ENCODE data around the gene RASGRP4.

RASGRP4 gene

GRCh38 chr19:38395381-38396114 is 30.5 kb downstream of the RASGRP4 start:
- H3K27me3 ChIP-seq (ENCODE audit: insufficient read depth, low read length), result no peaks in the 10 kb centered on the region
- no peak overlapping the region for H3K4me3 ChIP-seq (ENCODE audit: low read depth, low read length)
- H2BK12ac ChIP-seq (ENCODE audit: low read length), result no peak overlapping the region
- no peak overlapping the region for H3K18ac ChIP-seq (ENCODE audit: low read length)
- H3K36me3 ChIP-seq (ENCODE audit: control insufficient read depth in 1 of 2, insufficient read depth in 2 of 2, low read length in 2 of 2), result no peaks in the 10 kb centered on the region
- no peak overlapping the region for H2AFZ ChIP-seq (ENCODE audit: insufficient read depth, low read length, poor library complexity)
- H4K91ac ChIP-seq (ENCODE audit: low read depth, low read length), result no peak overlapping the region
- H3K14ac ChIP-seq (ENCODE audit: low read length), result no peak overlapping the region
- H3K27ac ChIP-seq (ENCODE audit: low read depth, low read length), result no peak overlapping the region
- H3K23ac ChIP-seq (ENCODE audit: low read length), result no peak overlapping the region
- H3K79me1 ChIP-seq (ENCODE audit: low read length), result no peaks in the 10 kb centered on the region
- H4K8ac ChIP-seq (ENCODE audit: low read depth, low read length), result no peak overlapping the region
- H4K12ac ChIP-seq (ENCODE audit: low read depth, low read length), result no peak overlapping the region
- WGBS (ENCODE audit: extremely low coverage, insufficient coverage, insufficient read length), result no CpG with 5 or more reads among the region's 86 CpGs
- H2BK5ac ChIP-seq (ENCODE audit: low read depth, low read length, poor library complexity), result no peak overlapping the region
- no peak overlapping the region for H3K4ac ChIP-seq (ENCODE audit: low read depth, low read length)
- peaks cover 4% of the 10 kb centered on the region for H3K9me3 ChIP-seq (ENCODE audit: insufficient read depth, low read depth, low read length)
- peaks cover under 1 to 5% of the 10 kb centered on the region in 2 experiments for H3K4me1 ChIP-seq (ENCODE audit: control insufficient read depth in 1 of 2, insufficient read depth in 2 of 2, low read length in 2 of 2)
- no peak overlapping the region for H2BK120ac ChIP-seq (ENCODE audit: insufficient read depth, low read length, poor library complexity)
- no peaks in the 10 kb centered on the region for H3K79me2 ChIP-seq (ENCODE audit: control insufficient read depth, insufficient read depth, low read length, poor library complexity)
- H3K9ac ChIP-seq (ENCODE audit: low read length), result no peak overlapping the region
- H2AK5ac ChIP-seq (ENCODE audit: low read length), result no peak overlapping the region
- H3K4me2 ChIP-seq (ENCODE audit: low read length), result no peak overlapping the region
- DNase-seq, result no peak

DNA sequence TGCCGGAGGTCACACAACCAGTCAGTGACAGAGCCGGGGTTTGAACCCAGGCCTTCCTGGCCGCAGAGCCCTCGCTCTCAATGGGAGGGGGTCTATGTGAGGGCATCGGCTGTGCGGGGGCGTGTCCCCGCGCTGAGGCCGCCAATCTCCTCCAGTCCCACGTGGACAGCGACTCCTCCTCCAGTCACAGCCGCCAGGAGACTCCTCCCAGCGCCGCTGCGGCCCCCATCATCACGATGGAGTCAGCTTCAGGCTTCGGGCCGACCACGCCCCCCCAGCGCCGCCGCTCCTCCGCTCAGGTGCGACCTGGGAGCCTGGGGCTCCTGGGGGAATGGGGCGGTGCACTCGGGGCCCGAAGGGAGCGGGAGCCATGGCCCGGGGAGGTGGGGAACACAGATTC is 31.5 kb downstream of the RASGRP4 start:
- Histone ChIP-seq H3K27me3 (ENCODE audit: insufficient read depth, low read length) (no peaks in the 10 kb centered on the region), H3K4me2 (ENCODE audit: low read length) (no peak overlapping the region), H2BK5ac (ENCODE audit: low read depth, low read length, poor library complexity) (no peak overlapping the region), H2BK120ac (ENCODE audit: insufficient read depth, low read length, poor library complexity) (no peak overlapping the region), H2AK5ac (ENCODE audit: low read length) (no peak overlapping the region), H3K9me3 (ENCODE audit: insufficient read depth, low read depth, low read length) (peaks cover 4% of the 10 kb centered on the region), H3K4me3 (ENCODE audit: low read depth, low read length) (no peak overlapping the region), H4K91ac (ENCODE audit: low read depth, low read length) (no peak overlapping the region), H3K14ac (ENCODE audit: low read length) (no peak overlapping the region), H4K8ac (ENCODE audit: low read depth, low read length) (no peak overlapping the region), H2BK12ac (ENCODE audit: low read length) (no peak overlapping the region), H3K27ac (ENCODE audit: low read depth, low read length) (no peak overlapping the region), H3K79me2 (ENCODE audit: control insufficient read depth, insufficient read depth, low read length, poor library complexity) (no peaks in the 10 kb centered on the region), H3K18ac (ENCODE audit: low read length) (no peak overlapping the region), H3K36me3 (ENCODE audit: control insufficient read depth in 1 of 2, insufficient read depth in 2 of 2, low read length in 2 of 2) (no peaks in the 10 kb centered on the region), H3K23ac (ENCODE audit: low read length) (no peak overlapping the region), H3K9ac (ENCODE audit: low read length) (no peak overlapping the region), H3K4me1 (ENCODE audit: control insufficient read depth in 1 of 2, insufficient read depth in 2 of 2, low read length in 2 of 2) (peaks cover 0 to 3% of the 10 kb centered on the region in 2 experiments), H4K12ac (ENCODE audit: low read depth, low read length) (no peak overlapping the region), H2AFZ (ENCODE audit: insufficient read depth, low read length, poor library complexity) (no peak overlapping the region), H3K4ac (ENCODE audit: low read depth, low read length) (no peak overlapping the region), H3K79me1 (ENCODE audit: low read length) (no peaks in the 10 kb centered on the region)
- no CpG with 5 or more reads among the region's 30 CpGs for WGBS (ENCODE audit: extremely low coverage, insufficient coverage, insufficient read length)
- DNase-seq, result peak in 1 of 2 donors; percentile 61

DNA sequence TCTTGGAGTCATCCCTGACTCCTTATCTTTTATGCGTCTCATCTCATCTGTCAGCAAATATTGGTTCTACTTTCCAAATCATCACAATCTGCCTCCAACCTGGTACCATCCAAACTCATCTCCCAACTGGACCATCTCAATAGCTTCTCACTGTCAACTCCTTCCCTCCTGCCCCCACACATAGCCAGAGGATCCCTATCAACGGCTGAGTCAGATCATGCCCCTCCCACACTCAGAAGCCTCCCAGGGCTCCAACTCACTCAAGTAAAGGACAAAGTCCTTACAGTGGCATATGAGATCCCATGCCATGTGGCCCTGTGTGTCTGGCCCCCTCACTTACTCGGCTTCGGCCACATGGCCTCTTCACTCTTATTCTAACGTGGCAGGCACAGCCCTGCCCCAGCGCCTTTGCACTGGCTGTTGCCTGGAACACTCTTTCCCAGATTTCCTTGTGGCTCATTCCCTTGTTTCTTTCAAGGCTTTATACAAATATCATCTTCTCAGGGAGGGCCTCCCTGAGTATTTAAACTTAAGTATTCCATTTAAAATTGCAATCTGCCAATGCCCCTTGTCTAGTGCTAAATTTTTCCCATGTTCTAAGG is 33.2 kb downstream of the RASGRP4 start:
- Histone ChIP-seq H2AK5ac (ENCODE audit: low read length) (no peak overlapping the region), H3K4me3 (ENCODE audit: low read depth, low read length) (no peak overlapping the region), H3K36me3 (ENCODE audit: control insufficient read depth in 1 of 2, insufficient read depth in 2 of 2, low read length in 2 of 2) (no peaks in the 10 kb centered on the region), H3K14ac (ENCODE audit: low read length) (no peak overlapping the region), H3K4ac (ENCODE audit: low read depth, low read length) (no peak overlapping the region), H3K9ac (ENCODE audit: low read length) (no peak overlapping the region), H4K8ac (ENCODE audit: low read depth, low read length) (no peak overlapping the region), H4K91ac (ENCODE audit: low read depth, low read length) (no peak overlapping the region), H3K9me3 (ENCODE audit: insufficient read depth, low read depth, low read length) (peaks cover 4% of the 10 kb centered on the region), H3K4me2 (ENCODE audit: low read length) (no peak overlapping the region), H2BK5ac (ENCODE audit: low read depth, low read length, poor library complexity) (no peak overlapping the region), H3K4me1 (ENCODE audit: control insufficient read depth in 1 of 2, insufficient read depth in 2 of 2, low read length in 2 of 2) (peaks cover 11 to 15% of the 10 kb centered on the region in 2 experiments), H3K27ac (ENCODE audit: low read depth, low read length) (no peak overlapping the region), H3K18ac (ENCODE audit: low read length) (no peak overlapping the region), H2BK12ac (ENCODE audit: low read length) (no peak overlapping the region), H4K12ac (ENCODE audit: low read depth, low read length) (no peak overlapping the region), H3K27me3 (ENCODE audit: insufficient read depth, low read length) (no peaks in the 10 kb centered on the region), H3K79me2 (ENCODE audit: control insufficient read depth, insufficient read depth, low read length, poor library complexity) (no peaks in the 10 kb centered on the region), H2BK120ac (ENCODE audit: insufficient read depth, low read length, poor library complexity) (no peak overlapping the region), H3K23ac (ENCODE audit: low read length) (no peak overlapping the region), H2AFZ (ENCODE audit: insufficient read depth, low read length, poor library complexity) (no peak overlapping the region), H3K79me1 (ENCODE audit: low read length) (peaks cover 6% of the 10 kb centered on the region)
- WGBS (ENCODE audit: extremely low coverage, insufficient coverage, insufficient read length), result no CpG with 5 or more reads among the region's 6 CpGs
- DNase-seq, result no peak

DNA sequence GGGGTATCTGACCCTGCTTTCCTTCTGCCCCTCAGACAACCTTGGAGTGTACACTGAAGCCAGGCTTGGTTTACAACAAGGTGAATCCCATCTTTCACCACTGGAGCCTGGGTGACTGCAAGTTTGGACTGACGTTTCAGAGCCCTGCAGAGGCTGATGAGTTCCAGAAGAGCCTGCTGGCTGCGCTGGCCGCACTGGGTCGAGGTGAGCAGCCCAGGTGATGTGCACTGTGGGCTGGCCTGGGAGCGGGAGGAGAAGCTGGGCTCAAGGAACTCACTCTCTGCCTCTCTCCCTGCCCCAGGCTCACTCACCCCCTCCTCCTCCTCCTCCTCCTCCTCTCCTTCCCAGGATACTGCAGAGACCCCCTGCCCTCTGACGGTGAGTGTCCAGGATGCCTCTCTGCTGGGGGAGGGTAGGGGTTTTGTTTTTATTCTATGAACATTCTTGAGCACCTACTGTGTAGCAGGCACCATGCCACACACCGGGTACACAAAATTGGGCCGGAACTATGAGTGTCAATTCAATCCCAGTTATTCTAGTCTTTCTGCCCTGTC is 34.0 kb downstream of the RASGRP4 start:
- H2BK5ac ChIP-seq (ENCODE audit: low read depth, low read length, poor library complexity), result no peak overlapping the region
- H2BK12ac ChIP-seq (ENCODE audit: low read length), result no peak overlapping the region
- H3K9me3 ChIP-seq (ENCODE audit: insufficient read depth, low read depth, low read length), result peaks cover 4% of the 10 kb centered on the region
- no peak overlapping the region for H2AFZ ChIP-seq (ENCODE audit: insufficient read depth, low read length, poor library complexity)
- no peak overlapping the region for H3K4me3 ChIP-seq (ENCODE audit: low read depth, low read length)
- H3K23ac ChIP-seq (ENCODE audit: low read length), result no peak overlapping the region
- H4K8ac ChIP-seq (ENCODE audit: low read depth, low read length), result no peak overlapping the region
- no peaks in the 10 kb centered on the region for H3K27me3 ChIP-seq (ENCODE audit: insufficient read depth, low read length)
- H3K79me2 ChIP-seq (ENCODE audit: control insufficient read depth, insufficient read depth, low read length, poor library complexity), result no peaks in the 10 kb centered on the region
- no peak overlapping the region for H3K9ac ChIP-seq (ENCODE audit: low read length)
- no peak overlapping the region for H2BK120ac ChIP-seq (ENCODE audit: insufficient read depth, low read length, poor library complexity)
- peaks cover 8% of the 10 kb centered on the region for H3K79me1 ChIP-seq (ENCODE audit: low read length)
- no peak overlapping the region for H4K12ac ChIP-seq (ENCODE audit: low read depth, low read length)
- no peak overlapping the region for H3K14ac ChIP-seq (ENCODE audit: low read length)
- H3K27ac ChIP-seq (ENCODE audit: low read depth, low read length), result no peak overlapping the region
- H3K4me1 ChIP-seq (ENCODE audit: control insufficient read depth in 1 of 2, insufficient read depth in 2 of 2, low read length in 2 of 2), result peaks cover 19 to 21% of the 10 kb centered on the region in 2 experiments
- no peak overlapping the region for H3K4me2 ChIP-seq (ENCODE audit: low read length)
- no peak overlapping the region for H4K91ac ChIP-seq (ENCODE audit: low read depth, low read length)
- H3K18ac ChIP-seq (ENCODE audit: low read length), result no peak overlapping the region
- no peak overlapping the region for H3K4ac ChIP-seq (ENCODE audit: low read depth, low read length)
- DNase-seq, result peak; percentile 49 to 66
- whole genome bisulfite sequencing (ENCODE audit: extremely low coverage, insufficient coverage, insufficient read length), result no CpG with 5 or more reads among the region's 8 CpGs
- peaks cover 0 to 4% of the 10 kb centered on the region in 2 experiments for H3K36me3 ChIP-seq (ENCODE audit: control insufficient read depth in 1 of 2, insufficient read depth in 2 of 2, low read length in 2 of 2)
- no peak overlapping the region for H2AK5ac ChIP-seq (ENCODE audit: low read length)
